KG1 (cell line): ENCODE results near the gene NPC1L1.
"Not testable (repeated sequence)": the region's sequence is repeated elsewhere in the genome, so short reads cannot be mapped to it uniquely, and the experiment has no call there.

Experiments
- DNase-seq: peaks from one replicate; lab custom pipeline; 2025; lab: John Stamatoyannopoulos, UW

NPC1L1 gene

GRCh38 chr7:44506592-44507288, 34.4 kb downstream of the NPC1L1 start:
- DNase-seq: not testable (repeated sequence)

- DNase-seq: no peak
These were observed 35.5 kb downstream of the NPC1L1 start for GRCh38 chr7:44505595-44505994.

GRCh38 chr7:44498230-44498954, 42.7 kb downstream of the NPC1L1 start:
- no peak for DNase-seq

GRCh38 chr7:44497155-44498027, 43.7 kb downstream of the NPC1L1 start:
- no peak for DNase-seq

GRCh38 chr7:44496385-44496784, 44.7 kb downstream of the NPC1L1 start:
- no peak for DNase-seq

- no peak for DNase-seq
These were observed 46.2 kb downstream of the NPC1L1 start for GRCh38 chr7:44494960-44495359.

- DNase-seq: no peak
These were observed 49.9 kb downstream of the NPC1L1 start for GRCh38 chr7:44491229-44491628.

GRCh38 chr7:44490351-44491200, 50.6 kb downstream of the NPC1L1 start, which contains the start of gene NUDCD3:
Gene NUDCD3, minus strand, starts transcription at chr7:44490658. Its CDS starts 58 bp downstream, at chr7:44490600.
- peak; percentile 84 for DNase-seq

GRCh38 chr7:44489955-44490350, 51.2 kb downstream of the NPC1L1 start:
- DNase-seq: peak; percentile 57

- DNase-seq: no peak
These were observed 52.2 kb downstream of the NPC1L1 start for GRCh38 chr7:44488955-44489354.

- no peak for DNase-seq
These were observed 54.4 kb downstream of the NPC1L1 start for GRCh38 chr7:44486693-44487092.

GRCh38 chr7:44486001-44486400, 55.1 kb downstream of the NPC1L1 start:
- DNase-seq: no peak

GRCh38 chr7:44484482-44485313, 56.4 kb downstream of the NPC1L1 start:
- no peak for DNase-seq

GRCh38 chr7:44482502-44483485, 58.3 kb downstream of the NPC1L1 start:
- no peak for DNase-seq

GRCh38 chr7:44477938-44478337, 63.2 kb downstream of the NPC1L1 start:
- DNase-seq: no peak

GRCh38 chr7:44477063-44477830, 63.9 kb downstream of the NPC1L1 start:
- no peak for DNase-seq

- no peak for DNase-seq
These were observed 64.8 kb downstream of the NPC1L1 start for GRCh38 chr7:44476313-44476712.

GRCh38 chr7:44473295-44473694, 67.8 kb downstream of the NPC1L1 start:
- no peak for DNase-seq

- DNase-seq: no peak
These were observed 68.3 kb downstream of the NPC1L1 start for GRCh38 chr7:44472843-44473242.
